ENCODE data around the gene FAM43A. TPM values are rescaled to one million over a fixed set of nuclear protein-coding genes. Genes with fewer than 3 reads are reported as not detected.

Gene FAM43A
- total and polyA plus RNA-seq, 10 of the 15 experiments (the other 5 are each of a cell fraction or from before 2014, with no cell fraction given), result 0.27 to 5.0 (median 1.1) TPM

GRCh38 chr3:194728986-194729385, 43.3 kb downstream of the FAM43A start (continued):
- TF ChIP-seq ESRRA (IDR thresholded peaks at IDR 0.05; ENCODE audit: low read length) (no peak), MYC (IDR thresholded peaks at IDR 0.05; ENCODE audit: insufficient read depth, insufficient read length, insufficient replicate concordance, low read length, severe bottlenecking) (no peak)

GRCh38 chr3:194730365-194730764, 44.7 kb downstream of the FAM43A start:
- Histone ChIP-seq H3K27ac (ENCODE audit: control insufficient read depth, insufficient read depth) (no peak overlapping the region), H3K4me2 (ENCODE audit: control insufficient read depth, insufficient read depth) (no peak overlapping the region), H3K9me3 (replicated peaks; ENCODE audit: control insufficient read depth, insufficient read depth, low read length) (no peaks in the 10 kb centered on the region; the same call in 1 of the 3 replicates)

GRCh38 chr3:194731506-194732073, 45.9 kb downstream of the FAM43A start:
- H3K4me2 ChIP-seq (ENCODE audit: control insufficient read depth, insufficient read depth), result no peak overlapping the region
- ChIA-PET POLR2A (no interaction called here), RAD21 (ENCODE audit: unreplicated experiment) (no interaction called here), SMC1A (ENCODE audit: uncharacterized antibody, unreplicated experiment) (interaction anchor here (1.1 kb wide), 1 partner anchor 35 kb away, joined by 3 read pairs; no protein-coding TSS in a partner anchor), CTCF (no interaction called here)
- no peak overlapping the region for H3K27ac ChIP-seq (ENCODE audit: control insufficient read depth, insufficient read depth)
- H3K9ac ChIP-seq (ENCODE audit: control insufficient read depth, insufficient read depth, low read length), result no peak overlapping the region
- no peaks in the 10 kb centered on the region for H3K79me2 ChIP-seq (ENCODE audit: control insufficient read depth, insufficient read depth, low read length)
- WGBS (ENCODE audit: insufficient coverage, insufficient replicate concordance, low lambda C conversion rate, missing lambda C conversion rate), result 9% methylated on average over 5 of the region's 5 CpGs
- no peaks in the 10 kb centered on the region for H4K20me1 ChIP-seq (ENCODE audit: control insufficient read depth, insufficient read depth)
- peaks cover 2 to 3% of the 10 kb centered on the region in 2 experiments; a peak in 1 of 4 replicates for H3K27me3 ChIP-seq (replicated peaks in 1 of 2; ENCODE audit: control insufficient read depth in 2 of 2, insufficient read depth in 2 of 2, low read length in 1 of 2)
- H2AFZ ChIP-seq (ENCODE audit: control insufficient read depth, low read depth, low read length), result no peak overlapping the region
- FAIRE-seq, result no peak
- no peak for ATAC-seq
- in situ Hi-C loops (cut with MboI) (no loop called here), intact Hi-C loops (cut with micrococcal nuclease; ENCODE audit: unreplicated experiment) (no loop called here)
- no peaks in the 10 kb centered on the region for H3K36me3 ChIP-seq (ENCODE audit: control insufficient read depth in 2 of 2, insufficient read depth in 2 of 2, low read length in 1 of 2)
- no peak for DNase-seq (ENCODE audit: low read depth, low spot score)
- no peak overlapping the region for H3K4me3 ChIP-seq
- peaks cover 6% of the 10 kb centered on the region for H3K4me1 ChIP-seq (ENCODE audit: control insufficient read depth, insufficient read depth, low read length)
- H3K9me3 ChIP-seq (replicated peaks; ENCODE audit: control insufficient read depth, insufficient read depth, low read length), result no peaks in the 10 kb centered on the region; the same call in 1 of the 3 replicates
- no TSS peak for BruUV-seq (replicated peaks)
- TF ChIP-seq SREBF2 (IDR thresholded peaks at IDR 0.05; ENCODE audit: low read length) (no peak), CREB1 (IDR thresholded peaks at IDR 0.05; ENCODE audit: low read depth) (no peak), ZZZ3 (IDR thresholded peaks at IDR 0.05; ENCODE audit: control insufficient read depth, insufficient read length, low read depth) (no peak), SUPT20H (IDR thresholded peaks at IDR 0.05; ENCODE audit: borderline replicate concordance, control insufficient read depth, low read depth, low read length) (no peak), DPF2 (IDR thresholded peaks at IDR 0.05) (no peak), MYB (IDR thresholded peaks at IDR 0.05; ENCODE audit: borderline replicate concordance, low read depth, low read length) (no peak), RELB (IDR thresholded peaks at IDR 0.05; ENCODE audit: low read depth) (no peak), YY1 (IDR thresholded peaks at IDR 0.05; ENCODE audit: low read depth, low read length) (no peak), CBFB (IDR thresholded peaks at IDR 0.05; ENCODE audit: low read depth) (no peak), BCL11A (IDR thresholded peaks at IDR 0.05; ENCODE audit: low read depth, low read length) (no peak), PBX3 (IDR thresholded peaks at IDR 0.05; ENCODE audit: insufficient replicate concordance, low read depth, low read length) (no peak), POLR2A (IDR thresholded peaks at IDR 0.05; ENCODE audit: low read depth, low read length) (no peak)

More at GRCh38 chr3:194730365-194730764, 44.7 kb downstream of the FAM43A start:
- intact Hi-C loops (cut with micrococcal nuclease; ENCODE audit: unreplicated experiment) (no loop called here), in situ Hi-C loops (cut with MboI) (no loop called here)
- no peak for ATAC-seq
- CTCF ChIA-PET, result interaction anchor here (0.9 kb wide), 1 partner anchor 11 kb away, joined by 3 read pairs; no protein-coding TSS in a partner anchor
- H3K9ac ChIP-seq (ENCODE audit: control insufficient read depth, insufficient read depth, low read length), result no peak overlapping the region
- no peaks in the 10 kb centered on the region for H3K4me1 ChIP-seq (ENCODE audit: control insufficient read depth, insufficient read depth, low read length)
- no TSS peak for BruUV-seq (replicated peaks)
- TF ChIP-seq YY1 (IDR thresholded peaks at IDR 0.05; ENCODE audit: low read depth, low read length) (0 out of 2 replicates have a peak, but pooled peaks have one; percentile 25), CBX5 (IDR thresholded peaks at IDR 0.05; ENCODE audit: low read depth) (no peak)
- H4K20me1 ChIP-seq (ENCODE audit: control insufficient read depth, insufficient read depth), result no peaks in the 10 kb centered on the region
- FAIRE-seq, result no peak
- H3K36me3 ChIP-seq (ENCODE audit: control insufficient read depth in 2 of 2, insufficient read depth in 2 of 2, low read length in 1 of 2), result no peaks in the 10 kb centered on the region
- POLR2A ChIA-PET, result no interaction called here
- DNase-seq (ENCODE audit: low read depth, low spot score), result no peak
- H2AFZ ChIP-seq (ENCODE audit: control insufficient read depth, low read depth, low read length), result no peak overlapping the region
- no peak overlapping the region for H3K4me3 ChIP-seq
- SMC1A ChIA-PET (ENCODE audit: uncharacterized antibody, unreplicated experiment), result no interaction called here
- WGBS (ENCODE audit: insufficient coverage, insufficient replicate concordance, low lambda C conversion rate, missing lambda C conversion rate), result 11% methylated on average over 10 of the region's 10 CpGs
- RAD21 ChIA-PET (ENCODE audit: unreplicated experiment), result no interaction called here
- no peaks in the 10 kb centered on the region for H3K79me2 ChIP-seq (ENCODE audit: control insufficient read depth, insufficient read depth, low read length)
- peaks cover 0 to 2% of the 10 kb centered on the region in 2 experiments; a peak in 1 of 4 replicates for H3K27me3 ChIP-seq (replicated peaks in 1 of 2; ENCODE audit: control insufficient read depth in 2 of 2, insufficient read depth in 2 of 2, low read length in 1 of 2)

Measured in GM12878 (cell line).